NB4 (cell line): ENCODE data around the gene SLC6A12.

Experiments used
- DNase-seq: peaks from one replicate; pipeline ENCODE4 v3.0.0; 2010; ENCODE audit warnings: low read depth
- H3K4me3 ChIP-seq: one replicate; pipeline ENCODE4 v1.5.1; 2011; ENCODE audit warnings: mild to moderate bottlenecking, low read depth, low read length, moderate library complexity
- CTCF ChIP-seq: IDR thresholded peaks from one replicate; pipeline ENCODE4 v1.5.1; 2012; ENCODE audit warnings: low read depth, low read length
- MAX ChIP-seq: IDR thresholded peaks from 2 replicates; pipeline ENCODE4 v1.6.1; 2011; ENCODE audit warnings: low read depth, low read length
- MYC ChIP-seq: IDR thresholded peaks from 2 replicates; pipeline ENCODE4 v1.6.1; 2011; ENCODE audit warnings: low read depth, low read length
- POLR2A ChIP-seq: IDR thresholded peaks from 2 replicates; pipeline ENCODE4 v1.6.1; 2011; ENCODE audit warnings: mild to moderate bottlenecking; ENCODE audit not compliant: insufficient read length; ENCODE audit errors: extremely low read depth

The SLC6A12 gene

GRCh38 chr12:252636-253035, 38.7 kb upstream of the SLC6A12 start:
- TF ChIP-seq MAX (no peak), POLR2A (no peak), MYC (no peak), CTCF (no peak)
- DNase-seq = no peak
- H3K4me3 ChIP-seq = no peak overlapping the region

- DNase-seq = no peak
- no peak overlapping the region for H3K4me3 ChIP-seq
- TF ChIP-seq MYC (no peak), CTCF (no peak), MAX (no peak), POLR2A (no peak)
Measured at GRCh38 chr12:247271-247670, 33.3 kb upstream of the SLC6A12 start.

DNA sequence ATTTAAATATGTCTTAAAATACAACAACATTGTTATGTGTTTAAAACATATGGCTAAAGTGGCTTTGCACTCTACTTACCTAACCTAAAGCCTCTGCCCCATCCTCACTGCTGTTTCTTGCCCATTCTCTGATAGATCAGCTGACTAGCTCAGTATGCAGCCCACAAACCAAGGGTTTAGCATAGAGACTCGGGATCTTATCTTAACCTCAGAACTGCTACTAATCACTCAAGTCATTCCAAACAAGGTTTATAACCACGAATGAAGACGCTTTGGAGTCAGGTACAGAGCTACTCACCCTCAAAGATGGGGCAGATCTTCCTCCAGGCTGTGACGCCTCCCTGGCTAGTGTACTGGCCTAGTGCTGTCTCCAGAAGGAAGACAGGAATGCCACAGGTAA, 29.4 kb upstream of the SLC6A12 start:
- TF ChIP-seq POLR2A (no peak), MAX (no peak), CTCF (no peak), MYC (no peak)

DNA sequence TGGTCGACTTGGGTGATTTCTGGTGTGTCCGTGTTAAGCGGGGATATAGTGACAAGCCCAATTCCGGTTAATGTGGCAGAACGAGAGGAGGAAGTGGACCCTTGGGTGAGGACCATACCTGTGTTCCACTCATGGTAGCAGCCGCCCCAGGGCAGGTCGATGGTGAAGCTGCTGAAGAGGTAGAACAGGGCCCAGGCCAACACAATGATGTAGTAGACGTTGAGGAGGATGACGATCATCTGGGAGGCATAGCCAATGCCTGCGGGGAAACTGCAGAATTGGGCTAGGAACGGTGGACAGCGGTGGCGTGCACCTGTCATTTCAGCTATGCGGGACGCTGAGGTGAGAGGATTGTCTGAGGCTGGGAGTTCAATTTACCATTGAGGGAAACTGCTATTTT, 28.5 kb upstream of the SLC6A12 start:
- TF ChIP-seq CTCF = no peak
- no peak for TF ChIP-seq POLR2A
- TF ChIP-seq MYC = no peak
- no peak for TF ChIP-seq MAX
- H3K4me3 ChIP-seq = no peak overlapping the region
- no peak for DNase-seq

More for the DNA sequence above, 29.4 kb upstream of the SLC6A12 start:
- DNase-seq = no peak
- H3K4me3 ChIP-seq = no peak overlapping the region

GRCh38 chr12:241266-241665, 27.3 kb upstream of the SLC6A12 start:
- no peak for DNase-seq
- no peak overlapping the region for H3K4me3 ChIP-seq
- TF ChIP-seq MAX = no peak
- TF ChIP-seq POLR2A = no peak
- no peak for TF ChIP-seq MYC
- no peak for TF ChIP-seq CTCF

- TF ChIP-seq MAX (no peak), POLR2A (no peak), MYC (no peak), CTCF (no peak)
- DNase-seq = no peak
Measured at GRCh38 chr12:240566-240965, 26.6 kb upstream of the SLC6A12 start.

More at GRCh38 chr12:240566-240965, 26.6 kb upstream of the SLC6A12 start:
- H3K4me3 ChIP-seq = no peak overlapping the region
